Liver (tissue), 9 donors: Measurements from ENCODE around the gene GRAP2. TPM values are rescaled to one million over a fixed set of nuclear protein-coding genes. Genes with fewer than 3 reads are reported as not detected.

Experiments used
- DNase-seq: peaks from one replicate; pipeline ENCODE4 v3.0.0-alpha.2; 2017; ENCODE audit warnings: low spot score
- H3K27ac ChIP-seq, 2 donors: one replicate each; pipeline ENCODE4 v1.7.0; 2013; ENCODE audit warnings: inconsistent platforms in 2 of 2, low read length in 2 of 2, control low read depth in 1 of 2, low read depth in 1 of 2, mild to moderate bottlenecking in 1 of 2
- H3K27me3 ChIP-seq, 4 donors: one replicate each; pipeline versions ENCODE4 v1.6.1 to v1.7.0; 2013; ENCODE audit warnings: low read length in 3 of 4, inconsistent platforms in 1 of 4, mild to moderate bottlenecking in 1 of 4, moderate library complexity in 1 of 4; ENCODE audit not compliant: control insufficient read depth in 4 of 4, insufficient read depth in 4 of 4
- H3K36me3 ChIP-seq, 4 donors: one replicate each; pipeline versions ENCODE4 v1.6.1 to v1.7.0; 2013; ENCODE audit warnings: low read length in 3 of 4, mild to moderate bottlenecking in 3 of 4, low read depth in 1 of 4, moderate library complexity in 1 of 4; ENCODE audit not compliant: control insufficient read depth in 4 of 4, insufficient read depth in 3 of 4
- H3K4me1 ChIP-seq, 4 donors: one replicate each; pipeline versions ENCODE4 v1.6.1 to v1.7.0; 2013; ENCODE audit warnings: low read length in 3 of 4, mild to moderate bottlenecking in 3 of 4, moderate library complexity in 1 of 4; ENCODE audit not compliant: control insufficient read depth in 4 of 4, insufficient read depth in 4 of 4
- H3K4me3 ChIP-seq, 3 donors: one replicate each; pipeline versions ENCODE4 v1.6.1 to v1.7.0; 2013; ENCODE audit warnings: low read length in 3 of 3, control low read depth in 1 of 3, low read depth in 1 of 3, mild to moderate bottlenecking in 1 of 3
- H3K9ac ChIP-seq, 2 donors: one replicate each; pipeline ENCODE4 v1.7.0; 2013; ENCODE audit warnings: low read length in 2 of 2, mild to moderate bottlenecking in 2 of 2, moderate library complexity in 2 of 2, control low read depth in 1 of 2, low read depth in 1 of 2
- H3K9me3 ChIP-seq, 4 donors: one replicate each; pipeline versions ENCODE4 v1.6.1 to v1.7.0; 2013; ENCODE audit warnings: low read length in 3 of 4; ENCODE audit not compliant: control insufficient read depth in 4 of 4
- EGR1 ChIP-seq, 2 donors: IDR thresholded peaks; 2 replicates each; pipeline ENCODE4 v1.6.1; 2016 to 2018; ENCODE audit warnings: antibody characterized with exemption in 2 of 2, low read depth in 2 of 2
- FOXA1 ChIP-seq: IDR thresholded peaks from 2 replicates; pipeline ENCODE4 v1.6.1; 2016; ENCODE audit warnings: antibody characterized with exemption
- FOXA2 ChIP-seq: IDR thresholded peaks from 2 replicates; pipeline ENCODE4 v1.6.1; 2016; ENCODE audit warnings: antibody characterized with exemption
- GABPA ChIP-seq, 2 donors: IDR thresholded peaks in 1 of 2; conservative IDR thresholded peaks in 1 of 2; 2 replicates each; pipeline ENCODE4 v1.6.1; 2016; ENCODE audit warnings: antibody characterized with exemption in 2 of 2, mild to moderate bottlenecking in 1 of 2, moderate library complexity in 1 of 2
- HNF4A ChIP-seq, 2 donors: conservative IDR thresholded peaks; 2 replicates each; pipeline ENCODE4 v1.6.1; 2016; ENCODE audit warnings: antibody characterized with exemption in 2 of 2, mild to moderate bottlenecking in 2 of 2
- HNF4G ChIP-seq: IDR thresholded peaks from 2 replicates; pipeline ENCODE4 v1.6.1; 2016; ENCODE audit warnings: antibody characterized with exemption
- JUND ChIP-seq, 2 donors: IDR thresholded peaks; 2 replicates each; pipeline ENCODE4 v1.6.1; 2016; ENCODE audit warnings: antibody characterized with exemption in 2 of 2
- NR2F2 ChIP-seq: IDR thresholded peaks from 2 replicates; pipeline ENCODE4 v1.6.1; 2016; ENCODE audit warnings: antibody characterized with exemption
- RAD21 ChIP-seq, 2 donors: IDR thresholded peaks; 2 replicates each; pipeline ENCODE4 v1.6.1; 2016; ENCODE audit warnings: antibody characterized with exemption in 2 of 2, mild to moderate bottlenecking in 2 of 2
- RXRA ChIP-seq, 2 donors: IDR thresholded peaks; 2 replicates each; pipeline ENCODE4 v1.6.1; 2017 to 2018; ENCODE audit warnings: antibody characterized with exemption in 2 of 2, mild to moderate bottlenecking in 1 of 2
- YY1 ChIP-seq: IDR thresholded peaks from 2 replicates; pipeline ENCODE4 v1.6.1; 2016; ENCODE audit warnings: antibody characterized with exemption, mild to moderate bottlenecking
- WGBS: extraction: QIAGEN DNeasy Blood & Tissue Kit; methylation state at CpG from one replicate; pipeline ENCODE4 v1.1.7; 2013; 5-methylcytosine and 5-hydroxymethylcytosine counted together
- polyA plus RNA-seq, 2 donors: library from polyadenylated mRNA; stranded (reverse) in 1 of 2; unstranded in 1 of 2; fragments of 200-250 nt in 1 of 2; fragments of >200 nt in 1 of 2; fragmentation: Nextera tagmentation in 1 of 2; extraction: Ambion mirVana in 1 of 2; gene quantifications; one replicate each; pipeline versions ENCODE4 v1.2.1 to v1.2.3, GENCODE V29; 2013 to 2015
- total RNA-seq, 2 donors: library from RNA; depleted of rRNA; stranded (reverse); fragments of >200 nt; gene quantifications; one replicate each; pipeline ENCODE4 v1.2.3, GENCODE V29; 2014
- TF ChIP-seq, protein P1 (sequence below): IDR thresholded peaks from 2 replicates; pipeline ENCODE4 v1.6.1; 2016; ENCODE audit warnings: antibody characterized with exemption
- TF ChIP-seq, protein P2 (sequence below): IDR thresholded peaks from 2 replicates; pipeline ENCODE4 v1.6.1; 2016; ENCODE audit warnings: antibody characterized with exemption
- TF ChIP-seq, protein P3 (sequence below): IDR thresholded peaks from 2 replicates; pipeline ENCODE4 v1.6.1; 2016; ENCODE audit warnings: antibody characterized with exemption
- TF ChIP-seq, protein P4 (sequence below): fragments of 150-350 bp; IDR thresholded peaks from 2 replicates; pipeline ENCODE4 v1.5.1; 2017; ENCODE audit warnings: improper control_type of control experiment, low read depth, low read length; ENCODE audit not compliant: missing input control
- donor health status: healthy.
- donor health status: healthy.
- donor health status: healthy.
- donor health status: healthy.
- donor health status: healthy.

GRAP2 gene
- total and polyA plus RNA-seq, 4 donors: 0.22 to 38.2 (median 0.78) TPM

DNA sequence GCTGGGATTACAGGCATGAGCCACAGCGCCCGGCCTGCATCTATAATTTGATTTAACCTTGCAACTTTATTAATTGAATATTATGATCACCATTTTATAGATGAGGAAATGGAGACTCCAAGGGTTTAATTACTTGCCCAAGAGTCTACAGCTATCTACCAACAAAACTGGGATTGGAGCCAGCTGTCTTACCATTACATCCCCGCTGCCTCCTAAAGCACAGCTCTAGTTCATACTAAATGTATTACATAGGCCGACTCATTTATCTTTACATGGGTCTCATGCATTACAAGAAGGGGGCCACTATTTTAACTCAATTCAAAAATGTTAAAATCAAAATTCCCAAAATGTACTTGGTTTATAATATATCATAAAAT, 45.2 kb downstream of the GRAP2 start:
- no peak overlapping the region for H3K27ac ChIP-seq
- no peak overlapping the region for H3K9ac ChIP-seq
- no peaks in the 10 kb centered on the region for H3K9me3 ChIP-seq
- DNase-seq: no peak
- WGBS: 92% methylated on average over 4 of the region's 4 CpGs
- no peaks in the 10 kb centered on the region for H3K27me3 ChIP-seq
- no peaks in the 10 kb centered on the region for H3K36me3 ChIP-seq
- TF ChIP-seq RAD21 (IDR thresholded peaks at IDR 0.05) (no peak), FOXA2 (no peak), GABPA (IDR thresholded peaks at IDR 0.05 in 1 of 2, conservative IDR thresholded peaks at IDR 0.05 in 1 of 2) (no peak), RXRA (IDR thresholded peaks at IDR 0.05) (no peak), FOXA1 (no peak), HNF4A (conservative IDR thresholded peaks at IDR 0.05) (no peak), NR2F2 (no peak), HNF4G (no peak)
- TF ChIP-seq, protein P1, sequence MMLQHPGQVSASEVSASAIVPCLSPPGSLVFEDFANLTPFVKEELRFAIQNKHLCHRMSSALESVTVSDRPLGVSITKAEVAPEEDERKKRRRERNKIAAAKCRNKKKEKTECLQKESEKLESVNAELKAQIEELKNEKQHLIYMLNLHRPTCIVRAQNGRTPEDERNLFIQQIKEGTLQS: no peak
- H3K4me1 ChIP-seq: peaks cover 0 to 4% (median 0%) of the 10 kb centered on the region in 4 donors
- H3K4me3 ChIP-seq: no peak overlapping the region

DNA sequence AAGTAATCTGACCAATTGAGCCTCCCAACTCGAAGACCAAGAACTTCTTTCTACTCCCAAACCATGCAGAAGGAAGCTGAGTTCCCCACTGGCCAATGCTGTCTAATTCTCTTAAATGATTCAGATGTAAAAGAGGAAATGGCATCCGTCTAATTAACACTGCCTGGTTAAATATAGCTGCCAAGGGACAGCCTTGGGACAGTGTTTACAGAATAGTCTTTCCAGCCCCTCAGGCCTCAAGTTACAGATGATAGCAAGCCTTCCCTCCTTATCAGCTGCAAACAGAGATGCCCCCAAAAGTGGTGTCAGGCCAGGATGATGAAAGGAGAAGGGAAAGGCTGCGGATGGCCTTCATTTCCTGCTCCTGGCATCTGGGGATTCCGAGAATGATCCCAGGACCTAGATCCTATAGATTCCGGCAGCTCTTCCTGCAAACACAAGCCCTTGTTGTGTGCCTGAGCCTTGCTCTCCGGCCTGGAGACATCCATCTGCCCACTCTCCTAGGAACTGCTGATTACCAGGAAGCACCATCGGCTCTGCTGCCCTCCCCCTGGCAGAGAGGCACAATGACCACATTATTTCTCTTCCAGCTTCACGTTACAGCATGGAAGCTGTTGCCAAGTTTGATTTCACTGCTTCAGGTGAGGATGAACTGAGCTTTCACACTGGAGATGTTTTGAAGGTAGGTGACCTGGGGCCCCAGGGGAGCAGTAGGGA, 45.8 kb downstream of the GRAP2 start:
- no peak overlapping the region for H3K9ac ChIP-seq
- no peaks in the 10 kb centered on the region for H3K27me3 ChIP-seq
- H3K9me3 ChIP-seq: no peaks in the 10 kb centered on the region
- TF ChIP-seq, protein P1: no peak
- WGBS: 63% methylated on average over 8 of the region's 8 CpGs
- no peaks in the 10 kb centered on the region for H3K36me3 ChIP-seq
- no peak overlapping the region for H3K4me3 ChIP-seq
- H3K4me1 ChIP-seq: peaks cover 0 to 4% (median 0%) of the 10 kb centered on the region in 4 donors
- no peak overlapping the region for H3K27ac ChIP-seq
- DNase-seq: peak; percentile 73

DNA sequence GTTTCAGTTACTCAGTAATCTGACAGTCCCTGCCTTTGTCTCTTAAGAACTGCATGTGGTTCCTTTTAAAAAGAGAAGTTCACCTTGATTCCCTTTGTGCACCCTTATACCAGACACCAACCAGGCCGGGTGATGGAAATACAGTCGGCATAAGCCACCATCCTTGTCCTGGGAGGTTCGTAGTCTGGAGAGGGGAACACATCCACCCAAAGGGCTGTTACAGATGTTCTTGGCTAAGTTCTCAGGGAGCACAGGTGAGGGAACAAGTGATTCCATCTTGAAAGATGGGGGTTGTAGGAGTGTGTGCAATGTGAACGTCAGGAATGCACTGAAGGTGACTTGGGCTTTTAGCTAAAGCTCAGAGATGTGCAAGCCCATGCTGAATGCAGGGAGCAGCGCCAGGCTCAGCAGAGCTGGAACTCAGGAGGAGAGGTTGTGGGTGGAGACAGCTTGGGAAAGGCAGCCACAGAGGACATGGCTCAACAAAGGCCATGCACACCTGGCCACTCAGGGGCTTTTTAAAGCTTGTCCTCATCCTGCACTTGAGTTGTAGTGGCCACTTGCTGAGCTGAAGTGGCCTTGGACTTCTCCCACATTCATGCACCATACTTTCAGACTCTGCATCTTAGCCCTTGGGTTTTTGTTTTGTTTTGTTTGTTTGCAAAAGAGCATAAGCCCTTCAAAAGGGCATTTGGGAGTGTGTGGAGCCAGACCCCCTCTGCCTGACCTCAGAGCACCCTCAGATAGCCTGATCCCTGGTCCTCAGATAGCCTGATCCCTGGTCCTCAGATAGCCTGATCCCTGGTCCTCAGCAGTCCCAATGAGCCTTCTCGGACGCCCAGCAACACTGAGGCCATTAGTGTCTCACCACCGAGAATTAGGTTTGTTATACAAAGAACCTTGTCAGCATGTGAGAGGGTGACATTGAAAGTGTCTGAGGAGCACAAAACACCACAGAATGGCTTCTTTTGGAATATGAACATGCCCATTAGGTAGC, 46.6 kb downstream of the GRAP2 start:
- peaks cover 0 to 4% (median 0%) of the 10 kb centered on the region in 4 donors for H3K4me1 ChIP-seq

More for the DNA sequence above, 46.6 kb downstream of the GRAP2 start:
- no peak overlapping the region for H3K27ac ChIP-seq
- no peak overlapping the region for H3K9ac ChIP-seq
- TF ChIP-seq HNF4A (conservative IDR thresholded peaks at IDR 0.05) (no peak), HNF4G (no peak), RXRA (IDR thresholded peaks at IDR 0.05) (no peak), RAD21 (IDR thresholded peaks at IDR 0.05) (no peak), FOXA1 (no peak), JUND (IDR thresholded peaks at IDR 0.05) (no peak), NR2F2 (no peak), YY1 (no peak), FOXA2 (no peak), EGR1 (IDR thresholded peaks at IDR 0.05; ENCODE audit: low read depth in 2 of 2) (no peak), GABPA (IDR thresholded peaks at IDR 0.05 in 1 of 2, conservative IDR thresholded peaks at IDR 0.05 in 1 of 2) (no peak)
- TF ChIP-seq, protein P2, sequence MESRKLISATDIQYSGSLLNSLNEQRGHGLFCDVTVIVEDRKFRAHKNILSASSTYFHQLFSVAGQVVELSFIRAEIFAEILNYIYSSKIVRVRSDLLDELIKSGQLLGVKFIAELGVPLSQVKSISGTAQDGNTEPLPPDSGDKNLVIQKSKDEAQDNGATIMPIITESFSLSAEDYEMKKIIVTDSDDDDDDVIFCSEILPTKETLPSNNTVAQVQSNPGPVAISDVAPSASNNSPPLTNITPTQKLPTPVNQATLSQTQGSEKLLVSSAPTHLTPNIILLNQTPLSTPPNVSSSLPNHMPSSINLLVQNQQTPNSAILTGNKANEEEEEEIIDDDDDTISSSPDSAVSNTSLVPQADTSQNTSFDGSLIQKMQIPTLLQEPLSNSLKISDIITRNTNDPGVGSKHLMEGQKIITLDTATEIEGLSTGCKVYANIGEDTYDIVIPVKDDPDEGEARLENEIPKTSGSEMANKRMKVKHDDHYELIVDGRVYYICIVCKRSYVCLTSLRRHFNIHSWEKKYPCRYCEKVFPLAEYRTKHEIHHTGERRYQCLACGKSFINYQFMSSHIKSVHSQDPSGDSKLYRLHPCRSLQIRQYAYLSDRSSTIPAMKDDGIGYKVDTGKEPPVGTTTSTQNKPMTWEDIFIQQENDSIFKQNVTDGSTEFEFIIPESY: no peak
- TF ChIP-seq, protein P3, sequence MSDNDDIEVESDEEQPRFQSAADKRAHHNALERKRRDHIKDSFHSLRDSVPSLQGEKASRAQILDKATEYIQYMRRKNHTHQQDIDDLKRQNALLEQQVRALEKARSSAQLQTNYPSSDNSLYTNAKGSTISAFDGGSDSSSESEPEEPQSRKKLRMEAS: no peak
- TF ChIP-seq, protein P4, sequence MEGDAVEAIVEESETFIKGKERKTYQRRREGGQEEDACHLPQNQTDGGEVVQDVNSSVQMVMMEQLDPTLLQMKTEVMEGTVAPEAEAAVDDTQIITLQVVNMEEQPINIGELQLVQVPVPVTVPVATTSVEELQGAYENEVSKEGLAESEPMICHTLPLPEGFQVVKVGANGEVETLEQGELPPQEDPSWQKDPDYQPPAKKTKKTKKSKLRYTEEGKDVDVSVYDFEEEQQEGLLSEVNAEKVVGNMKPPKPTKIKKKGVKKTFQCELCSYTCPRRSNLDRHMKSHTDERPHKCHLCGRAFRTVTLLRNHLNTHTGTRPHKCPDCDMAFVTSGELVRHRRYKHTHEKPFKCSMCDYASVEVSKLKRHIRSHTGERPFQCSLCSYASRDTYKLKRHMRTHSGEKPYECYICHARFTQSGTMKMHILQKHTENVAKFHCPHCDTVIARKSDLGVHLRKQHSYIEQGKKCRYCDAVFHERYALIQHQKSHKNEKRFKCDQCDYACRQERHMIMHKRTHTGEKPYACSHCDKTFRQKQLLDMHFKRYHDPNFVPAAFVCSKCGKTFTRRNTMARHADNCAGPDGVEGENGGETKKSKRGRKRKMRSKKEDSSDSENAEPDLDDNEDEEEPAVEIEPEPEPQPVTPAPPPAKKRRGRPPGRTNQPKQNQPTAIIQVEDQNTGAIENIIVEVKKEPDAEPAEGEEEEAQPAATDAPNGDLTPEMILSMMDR: no peak
- TF ChIP-seq, protein P1: no peak
- no peaks in the 10 kb centered on the region for H3K27me3 ChIP-seq
- H3K9me3 ChIP-seq: no peaks in the 10 kb centered on the region
- no peaks in the 10 kb centered on the region for H3K36me3 ChIP-seq
- no peak overlapping the region for H3K4me3 ChIP-seq
- 92% methylated on average over 8 of the region's 8 CpGs for WGBS
- no peak for DNase-seq
